BJ (cell line): ENCODE results near the gene COL8A1. TPM values are rescaled to one million over a fixed set of nuclear protein-coding genes. Genes with fewer than 3 reads are reported as not detected.
A peak's percentile ranks its signal among the peaks of the same experiment; 100 is the strongest.

Experiments
- CTCF ChIA-PET: fragments of 350-600 bp; formaldehyde crosslinking; extraction: SDS; loops from one replicate; lab custom pipeline; 2021; ENCODE audit warnings: antibody characterized with exemption, inconsistent platforms; lab: Yijun Ruan, JAX
- POLR2A ChIA-PET: fragments of 300-600 bp; sonication (Branson Sonifier 250); formaldehyde crosslinking; extraction: SDS; loops from one replicate; lab custom pipeline; 2021; ENCODE audit warnings: antibody characterized with exemption; lab: Charles Lee
- DNase-seq: peaks from one replicate; pipeline ENCODE4 v3.0.0-alpha.2; 2011; ENCODE audit warnings: low read depth
- H3K27me3 ChIP-seq: 2 replicates; pipeline ENCODE4 v1.6.0; 2011; ENCODE audit warnings: low read length; ENCODE audit not compliant: control insufficient read depth, insufficient read depth
- H3K36me3 ChIP-seq: 2 replicates; pipeline ENCODE4 v1.5.1; 2011; ENCODE audit warnings: low read length; ENCODE audit not compliant: control insufficient read depth, insufficient read depth
- H3K4me3 ChIP-seq: 2 replicates; pipeline ENCODE4 v1.5.1; 2011; ENCODE audit warnings: low read depth, mild to moderate bottlenecking, control low read depth, low read length
- CTCF ChIP-seq: IDR thresholded peaks from 2 replicates; pipeline ENCODE4 v1.5.1; 2011; ENCODE audit warnings: low read depth, mild to moderate bottlenecking, control low read depth, inconsistent platforms, low read length, moderate library complexity; ENCODE audit not compliant: insufficient read depth
- polyA plus RNA-seq: library from polyadenylated mRNA; depleted of rRNA; stranded (reverse); fragments of >200 nt; gene quantifications from 2 replicates; pipeline ENCODE4 v1.2.3, GENCODE V29; 2011

COL8A1 gene
- polyA plus RNA-seq, 1 experiment: 186 TPM

GRCh38 chr3:99774467-99774866 is 136.1 kb downstream of the COL8A1 start:
- TF ChIP-seq CTCF: no peak
- Histone ChIP-seq H3K4me3 (no peak overlapping the region), H3K27me3 (no peaks in the 10 kb centered on the region), H3K36me3 (no peaks in the 10 kb centered on the region)
- POLR2A ChIA-PET: no interaction called here
- CTCF ChIA-PET: no interaction called here
- peak; percentile 80 for DNase-seq

GRCh38 chr3:99776516-99777209 is 138.3 kb downstream of the COL8A1 start:
- ChIA-PET CTCF (interaction anchor here (0.7 to 2.0 kb wide), 4 partner anchors 13 to 132 kb away, joined by 3 to 6 read pairs (median 4); no protein-coding TSS in a partner anchor), POLR2A (no interaction called here)
- no peak for DNase-seq
- Histone ChIP-seq H3K27me3 (no peaks in the 10 kb centered on the region), H3K36me3 (no peaks in the 10 kb centered on the region), H3K4me3 (no peak overlapping the region)
- no peak for TF ChIP-seq CTCF

GRCh38 chr3:99777210-99777549 is 138.8 kb downstream of the COL8A1 start:
- CTCF ChIA-PET: interaction anchor here (1.4 to 2.0 kb wide), 3 partner anchors 12 to 132 kb away, joined by 3 to 6 read pairs (median 4); no protein-coding TSS in a partner anchor
- TF ChIP-seq CTCF: no peak
- Histone ChIP-seq H3K4me3 (no peak overlapping the region), H3K27me3 (no peaks in the 10 kb centered on the region), H3K36me3 (no peaks in the 10 kb centered on the region)
- POLR2A ChIA-PET: no interaction called here
- no peak for DNase-seq

GRCh38 chr3:99777708-99778107 is 139.3 kb downstream of the COL8A1 start:
- Histone ChIP-seq H3K4me3 (no peak overlapping the region), H3K36me3 (no peaks in the 10 kb centered on the region), H3K27me3 (no peaks in the 10 kb centered on the region)
- DNase-seq: no peak
- no peak for TF ChIP-seq CTCF
- POLR2A ChIA-PET: no interaction called here
- CTCF ChIA-PET: interaction anchor here (0.6 to 2.0 kb wide), 5 partner anchors 12 to 146 kb away, joined by 3 to 6 read pairs (median 3); no protein-coding TSS in a partner anchor

GRCh38 chr3:99780749-99781148 is 142.4 kb downstream of the COL8A1 start:
- no peaks in the 10 kb centered on the region for H3K36me3 ChIP-seq
- no peak for TF ChIP-seq CTCF
- ChIA-PET POLR2A (no interaction called here), CTCF (interaction anchor here (0.7 to 3.3 kb wide), 6 partner anchors 12 to 652 kb away, joined by 3 to 16 read pairs (median 3); partner anchors contain the start of gene COL8A1)
- DNase-seq: no peak
- H3K27me3 ChIP-seq: no peaks in the 10 kb centered on the region
- no peak overlapping the region for H3K4me3 ChIP-seq
